ENCODE data around the gene SOX12. TPM values are rescaled to one million over a fixed set of nuclear protein-coding genes. Genes with fewer than 3 reads are reported as not detected.
"Not testable (repeated sequence)": the region's sequence is repeated elsewhere in the genome, so short reads cannot be mapped to it uniquely, and the experiment has no call there.

The SOX12 gene
- polyA plus RNA-seq, 3 donors: 0.03 to 0.51 (median 0.12) TPM

DNA sequence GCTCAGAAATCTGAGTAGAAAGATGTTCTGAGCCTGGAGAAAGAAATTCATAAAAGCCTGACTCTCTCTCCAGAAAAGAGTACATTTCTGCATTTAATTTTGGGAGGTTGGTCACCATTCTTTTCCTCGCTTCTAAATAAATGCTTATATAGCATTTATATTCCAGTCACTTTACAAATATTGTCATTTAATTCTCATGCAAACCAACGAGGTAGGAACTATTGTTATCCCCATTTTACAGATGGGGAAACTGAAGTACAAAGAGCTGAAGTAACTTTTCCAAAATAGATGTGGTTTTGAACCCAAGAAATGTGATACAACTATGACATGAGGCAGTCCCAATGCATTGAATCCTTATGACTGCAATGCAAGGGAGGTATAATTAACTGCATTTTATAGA is 50.7 kb downstream of the SOX12 start:
- Histone ChIP-seq H3K36me3 (replicated peaks in 1 of 2; ENCODE audit: control insufficient read depth in 1 of 2, insufficient read depth in 2 of 2, low read length in 2 of 2) (no peaks in the 10 kb centered on the region), H3K27me3 (ENCODE audit: control insufficient read depth in 2 of 2, insufficient read depth in 2 of 2, low read length in 2 of 2) (no peaks in the 10 kb centered on the region), H2AFZ (ENCODE audit: insufficient read depth, low read depth, low read length, poor library complexity, severe bottlenecking) (no peak overlapping the region), H3K9ac (ENCODE audit: insufficient read depth, low read length, poor library complexity, severe bottlenecking) (no peak overlapping the region), H3K4me2 (replicated peaks; ENCODE audit: extremely low read depth, low read length, poor library complexity, severe bottlenecking) (no peak overlapping the region), H3K27ac (ENCODE audit: low read depth in 1 of 2, low read length in 2 of 2) (no peak overlapping the region), H3K4me1 (ENCODE audit: control insufficient read depth in 1 of 2, insufficient read depth in 2 of 2, low read length in 2 of 2) (peaks cover 36 to 37% of the 10 kb centered on the region in 2 donors), H3K9me3 (replicated peaks in 1 of 2; ENCODE audit: control insufficient read depth in 1 of 2, insufficient read depth in 1 of 2, low read length in 2 of 2) (no peaks in the 10 kb centered on the region), H3K79me2 (ENCODE audit: insufficient read depth, low read length) (no peaks in the 10 kb centered on the region), H4K20me1 (ENCODE audit: insufficient read depth, low read length) (no peaks in the 10 kb centered on the region), H3K4me3 (replicated peaks in 1 of 3; ENCODE audit: low read depth in 2 of 3, low read length in 3 of 3) (no peak overlapping the region)
- DNase-seq: no peak
- Mint-ChIP-seq H3K9me3 (peaks cover 0 to 2% (median 0%) of the 10 kb centered on the region in 7 donors), H3K27me3 (ENCODE audit: low read depth in 3 of 3) (peaks cover 0 to 4% (median 0%) of the 10 kb centered on the region in 3 donors), H3K4me3 (no peak overlapping the region), H3K36me3 (no peaks in the 10 kb centered on the region), H3K27ac (peak overlapping the region in 1 of 7 donors; percentile 43), H3K4me1 (peaks cover 36% of the 10 kb centered on the region)
- intact Hi-C loops (cut with micrococcal nuclease): no loop called here
- TF ChIP-seq, protein P1, sequence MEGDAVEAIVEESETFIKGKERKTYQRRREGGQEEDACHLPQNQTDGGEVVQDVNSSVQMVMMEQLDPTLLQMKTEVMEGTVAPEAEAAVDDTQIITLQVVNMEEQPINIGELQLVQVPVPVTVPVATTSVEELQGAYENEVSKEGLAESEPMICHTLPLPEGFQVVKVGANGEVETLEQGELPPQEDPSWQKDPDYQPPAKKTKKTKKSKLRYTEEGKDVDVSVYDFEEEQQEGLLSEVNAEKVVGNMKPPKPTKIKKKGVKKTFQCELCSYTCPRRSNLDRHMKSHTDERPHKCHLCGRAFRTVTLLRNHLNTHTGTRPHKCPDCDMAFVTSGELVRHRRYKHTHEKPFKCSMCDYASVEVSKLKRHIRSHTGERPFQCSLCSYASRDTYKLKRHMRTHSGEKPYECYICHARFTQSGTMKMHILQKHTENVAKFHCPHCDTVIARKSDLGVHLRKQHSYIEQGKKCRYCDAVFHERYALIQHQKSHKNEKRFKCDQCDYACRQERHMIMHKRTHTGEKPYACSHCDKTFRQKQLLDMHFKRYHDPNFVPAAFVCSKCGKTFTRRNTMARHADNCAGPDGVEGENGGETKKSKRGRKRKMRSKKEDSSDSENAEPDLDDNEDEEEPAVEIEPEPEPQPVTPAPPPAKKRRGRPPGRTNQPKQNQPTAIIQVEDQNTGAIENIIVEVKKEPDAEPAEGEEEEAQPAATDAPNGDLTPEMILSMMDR (IDR thresholded peaks at IDR 0.05): no peak
- WGBS (ENCODE audit: insufficient coverage): no CpG with 5 or more reads among the region's 2 CpGs

DNA sequence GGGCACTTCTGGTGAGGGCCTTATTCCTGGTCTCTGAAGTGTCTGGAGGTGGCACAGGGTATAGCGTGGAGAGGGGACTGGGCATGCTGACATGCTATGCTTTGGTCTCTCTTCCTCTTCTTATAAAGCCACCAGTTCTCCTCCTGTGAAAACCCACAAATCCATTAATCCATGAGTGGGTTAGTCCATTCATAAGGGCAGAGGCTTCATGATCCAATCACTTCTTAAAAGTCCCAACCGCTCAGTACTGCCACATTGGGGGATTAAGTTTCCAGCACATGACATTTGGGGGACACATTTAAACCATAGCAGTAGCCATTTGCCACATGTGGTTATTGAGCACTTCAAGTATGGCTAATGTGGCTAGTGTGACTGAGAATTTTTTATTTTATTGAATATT is 51.4 kb downstream of the SOX12 start:
- H3K9me3 Mint-ChIP-seq: peaks cover 0 to 2% (median 0%) of the 10 kb centered on the region in 7 donors
- H3K27me3 Mint-ChIP-seq (ENCODE audit: low read depth in 3 of 3): peaks cover 0 to 4% (median 1%) of the 10 kb centered on the region in 3 donors
- TF ChIP-seq, protein P1 (IDR thresholded peaks at IDR 0.05): no peak
- H4K20me1 ChIP-seq (ENCODE audit: insufficient read depth, low read length): no peaks in the 10 kb centered on the region
- H3K4me1 Mint-ChIP-seq: peaks cover 29% of the 10 kb centered on the region
- intact Hi-C loops (cut with micrococcal nuclease): no loop called here
- H3K27ac ChIP-seq (ENCODE audit: low read depth in 1 of 2, low read length in 2 of 2): no peak overlapping the region
- peaks cover 30 to 35% of the 10 kb centered on the region in 2 donors for H3K4me1 ChIP-seq (ENCODE audit: control insufficient read depth in 1 of 2, insufficient read depth in 2 of 2, low read length in 2 of 2)
- H3K4me2 ChIP-seq (replicated peaks; ENCODE audit: extremely low read depth, low read length, poor library complexity, severe bottlenecking): no peak overlapping the region
- no peak overlapping the region for H3K9ac ChIP-seq (ENCODE audit: insufficient read depth, low read length, poor library complexity, severe bottlenecking)
- no peak overlapping the region for H3K4me3 ChIP-seq (replicated peaks in 1 of 3; ENCODE audit: low read depth in 2 of 3, low read length in 3 of 3)
- no peaks in the 10 kb centered on the region for H3K27me3 ChIP-seq (ENCODE audit: control insufficient read depth in 2 of 2, insufficient read depth in 2 of 2, low read length in 2 of 2)
- no peaks in the 10 kb centered on the region for H3K79me2 ChIP-seq (ENCODE audit: insufficient read depth, low read length)
- H3K9me3 ChIP-seq (replicated peaks in 1 of 2; ENCODE audit: control insufficient read depth in 1 of 2, insufficient read depth in 1 of 2, low read length in 2 of 2): no peaks in the 10 kb centered on the region
- no peaks in the 10 kb centered on the region for H3K36me3 ChIP-seq (replicated peaks in 1 of 2; ENCODE audit: control insufficient read depth in 1 of 2, insufficient read depth in 2 of 2, low read length in 2 of 2)
- no peak overlapping the region for H2AFZ ChIP-seq (ENCODE audit: insufficient read depth, low read depth, low read length, poor library complexity, severe bottlenecking)
- no peak for DNase-seq
- peak overlapping the region in 2 of 7 donors; percentile 50 to 81 for H3K27ac Mint-ChIP-seq
- H3K36me3 Mint-ChIP-seq: no peaks in the 10 kb centered on the region
- H3K4me3 Mint-ChIP-seq: no peak overlapping the region
- WGBS (ENCODE audit: insufficient coverage): no CpG with 5 or more reads among the region's 2 CpGs

- H3K79me2 ChIP-seq (ENCODE audit: insufficient read depth, low read length); DNase-seq; H3K27me3 ChIP-seq (ENCODE audit: control insufficient read depth in 2 of 2, insufficient read depth in 2 of 2, low read length in 2 of 2); H2AFZ ChIP-seq (ENCODE audit: insufficient read depth, low read depth, low read length, poor library complexity, severe bottlenecking); H3K27ac ChIP-seq (ENCODE audit: low read depth in 1 of 2, low read length in 2 of 2); H3K4me3 ChIP-seq (replicated peaks in 1 of 3; ENCODE audit: low read depth in 2 of 3, low read length in 3 of 3); H3K4me2 ChIP-seq (replicated peaks; ENCODE audit: extremely low read depth, low read length, poor library complexity, severe bottlenecking); H3K9me3 ChIP-seq (replicated peaks in 1 of 2; ENCODE audit: control insufficient read depth in 1 of 2, insufficient read depth in 1 of 2, low read length in 2 of 2); H3K36me3 Mint-ChIP-seq; H3K4me3 Mint-ChIP-seq; H3K9me3 Mint-ChIP-seq; H3K36me3 ChIP-seq (replicated peaks in 1 of 2; ENCODE audit: control insufficient read depth in 1 of 2, insufficient read depth in 2 of 2, low read length in 2 of 2); H3K9ac ChIP-seq (ENCODE audit: insufficient read depth, low read length, poor library complexity, severe bottlenecking); intact Hi-C loops (cut with micrococcal nuclease); H3K27me3 Mint-ChIP-seq (ENCODE audit: low read depth in 3 of 3); H4K20me1 ChIP-seq (ENCODE audit: insufficient read depth, low read length); H3K27ac Mint-ChIP-seq: not testable (repeated sequence)
- H3K4me1 ChIP-seq (ENCODE audit: control insufficient read depth in 1 of 2, insufficient read depth in 2 of 2, low read length in 2 of 2): peaks cover 27 to 33% of the 10 kb centered on the region in 2 donors
- peaks cover 26% of the 10 kb centered on the region for H3K4me1 Mint-ChIP-seq
- WGBS (ENCODE audit: insufficient coverage): 94% methylated on average over 8 of the region's 12 CpGs
These were observed 52.2 kb downstream of the SOX12 start for GRCh38 chr20:377578-377977.
